H1 (cell line): ENCODE data around the gene SEPTIN2. TPM values are rescaled to one million over a fixed set of nuclear protein-coding genes. Genes with fewer than 3 reads are reported as not detected.

Experiments
- CTCF ChIA-PET: fragments of 300-600 bp; sonication (Branson Sonifier 250); formaldehyde crosslinking; loops from one replicate; lab custom pipeline; 2021; ENCODE audit not compliant: partially characterized antibody; lab: Charles Lee
- POLR2A ChIA-PET: fragments of 300-600 bp; sonication (Branson Sonifier 250); formaldehyde crosslinking; loops from one replicate; lab custom pipeline; 2021; ENCODE audit warnings: inconsistent platforms; ENCODE audit not compliant: partially characterized antibody; lab: Charles Lee
- DNase-seq, 2 experiments: peaks; one replicate each; pipeline versions ENCODE4 v3.0.0 to v3.0.0-alpha.2; 2010 to 2022; ENCODE audit warnings: low spot score in 2 of 2, low read depth in 1 of 2, mixed read lengths in 1 of 2
- FAIRE-seq: peaks from 2 replicates; lab custom pipeline; 2011; peaks lifted over from hg19 to GRCh38; lab: Jason Lieb, UNC
- H2AFZ ChIP-seq: 2 replicates; pipeline ENCODE4 v1.8.1; 2012; ENCODE audit warnings: low read length, inconsistent platforms
- H2AK5ac ChIP-seq: 2 replicates; pipeline ENCODE4 v1.6.1; 2013; ENCODE audit warnings: low read depth, low read length
- H2BK120ac ChIP-seq: replicated peaks from 2 replicates; pipeline ENCODE3; 2013; ENCODE audit warnings: low read depth, low read length, inconsistent platforms
- H2BK12ac ChIP-seq: 2 replicates; pipeline ENCODE4 v1.6.1; 2013; ENCODE audit warnings: low read depth, low read length
- H2BK15ac ChIP-seq: 2 replicates; pipeline ENCODE4 v1.6.1; 2013; ENCODE audit warnings: low read length
- H2BK20ac ChIP-seq: 2 replicates; pipeline ENCODE4 v1.6.1; 2013; ENCODE audit warnings: low read length
- H2BK5ac ChIP-seq: 2 replicates; pipeline ENCODE4 v1.6.1; 2013; ENCODE audit warnings: low read depth, low read length
- H3K14ac ChIP-seq: 2 replicates; pipeline ENCODE4 v1.6.1; 2013; ENCODE audit warnings: inconsistent platforms; ENCODE audit not compliant: insufficient read length
- H3K18ac ChIP-seq: 2 replicates; pipeline ENCODE4 v1.6.1; 2013; ENCODE audit warnings: low read length; ENCODE audit errors: extremely low read depth
- H3K23ac ChIP-seq: 2 replicates; pipeline ENCODE4 v1.6.1; 2013; ENCODE audit warnings: inconsistent platforms; ENCODE audit not compliant: insufficient read length
- H3K23me2 ChIP-seq: 2 replicates; pipeline ENCODE4 v1.6.1; 2013; ENCODE audit warnings: low read depth, low read length
- H3K27ac ChIP-seq: 2 replicates; pipeline ENCODE4 v1.6.1; 2011; ENCODE audit warnings: low read depth, low read length, inconsistent platforms
- H3K27me3 ChIP-seq, 4 experiments: replicated peaks in 1 of 4; 1 replicate in 1 of 4; 2 replicates in 3 of 4; pipeline versions ENCODE4 v1.6.1 to v1.8.1; 2011 to 2013; ENCODE audit warnings: low read length in 3 of 4, mild to moderate bottlenecking in 3 of 4, inconsistent platforms in 2 of 4, mixed read lengths in 2 of 4, moderate library complexity in 1 of 4; ENCODE audit not compliant: control insufficient read depth in 3 of 4, insufficient read depth in 3 of 4; ENCODE audit errors: extremely low read depth in 1 of 4
- H3K36me3 ChIP-seq, 4 experiments: 2 replicates each; pipeline versions ENCODE4 v1.6.1 to v1.8.1; 2011 to 2013; ENCODE audit warnings: mild to moderate bottlenecking in 4 of 4, low read length in 3 of 4, moderate library complexity in 2 of 4, control low read depth in 1 of 4, inconsistent platforms in 1 of 4; ENCODE audit not compliant: insufficient read depth in 4 of 4, control insufficient read depth in 2 of 4
- H3K4ac ChIP-seq: replicated peaks from 2 replicates; pipeline ENCODE3; 2013; ENCODE audit warnings: low read length, low read depth, mixed read lengths, inconsistent platforms; ENCODE audit not compliant: insufficient read length
- H3K4me1 ChIP-seq, 4 experiments: replicated peaks in 1 of 4; 1 replicate in 1 of 4; 2 replicates in 3 of 4; pipeline versions ENCODE4 v1.6.1 to v1.8.1; 2011 to 2013; ENCODE audit warnings: low read length in 3 of 4, inconsistent platforms in 2 of 4, mixed read lengths in 1 of 4; ENCODE audit not compliant: insufficient read depth in 4 of 4, control insufficient read depth in 3 of 4
- H3K4me2 ChIP-seq, 2 experiments: 2 replicates each; pipeline versions ENCODE4 v1.6.1 to v1.8.1; 2011 to 2013; ENCODE audit warnings: low read depth in 2 of 2, low read length in 2 of 2, control low read depth in 1 of 2, inconsistent platforms in 1 of 2, mild to moderate bottlenecking in 1 of 2; ENCODE audit not compliant: insufficient read depth in 1 of 2
- H3K4me3 ChIP-seq, 4 experiments: fragments of 200-600, 300-600 bp in 1 of 4; sonication (generic), shearing (Covaris generic), sonication (Bioruptor Twin) in 1 of 4; 2 replicates each; pipeline versions ENCODE4 v1.5.1 to v1.8.1; 2011 to 2016; ENCODE audit warnings: low read length in 4 of 4, low read depth in 3 of 4, control low read depth in 2 of 4, inconsistent platforms in 2 of 4, mild to moderate bottlenecking in 2 of 4, mixed read lengths in 1 of 4, moderate library complexity in 1 of 4; ENCODE audit not compliant: insufficient read depth in 2 of 4; ENCODE audit errors: extremely low read depth in 1 of 4
- H3K56ac ChIP-seq: replicated peaks from 2 replicates; pipeline ENCODE3; 2013; ENCODE audit warnings: low read depth, mild to moderate bottlenecking, mixed read lengths, low read length, inconsistent platforms; ENCODE audit not compliant: insufficient read length
- H3K79me1 ChIP-seq: 2 replicates; pipeline ENCODE4 v1.6.1; 2013; ENCODE audit warnings: low read depth, low read length, control low read depth
- H3K79me2 ChIP-seq, 2 experiments: 2 replicates each; pipeline versions ENCODE4 v1.6.1 to v1.8.1; 2012 to 2013; ENCODE audit warnings: low read length in 2 of 2, mild to moderate bottlenecking in 2 of 2, inconsistent platforms in 1 of 2; ENCODE audit not compliant: insufficient read depth in 2 of 2, control insufficient read depth in 1 of 2
- H3K9ac ChIP-seq, 4 experiments: replicated peaks in 1 of 4; 1 replicate in 1 of 4; 2 replicates in 3 of 4; pipeline versions ENCODE4 v1.6.1 to v1.8.1; 2011 to 2013; ENCODE audit warnings: low read depth in 3 of 4, low read length in 3 of 4, control low read depth in 2 of 4, mild to moderate bottlenecking in 2 of 4, moderate library complexity in 2 of 4, inconsistent platforms in 1 of 4; ENCODE audit errors: extremely low read depth in 1 of 4
- H3K9me3 ChIP-seq, 2 experiments: 2 replicates each; pipeline versions ENCODE4 v1.6.1 to v1.8.1; 2012 to 2013; ENCODE audit warnings: mild to moderate bottlenecking in 2 of 2, moderate library complexity in 2 of 2, control low read depth in 1 of 2, inconsistent platforms in 1 of 2, low read depth in 1 of 2, low read length in 1 of 2, mixed read lengths in 1 of 2; ENCODE audit not compliant: insufficient read depth in 2 of 2
- H4K20me1 ChIP-seq, 2 experiments: replicated peaks in 1 of 2; 2 replicates each; pipeline versions ENCODE3 to v1.8.1; 2011 to 2013; ENCODE audit warnings: inconsistent platforms in 2 of 2, low read length in 2 of 2, mild to moderate bottlenecking in 1 of 2; ENCODE audit not compliant: insufficient read depth in 2 of 2, control insufficient read depth in 1 of 2
- H4K5ac ChIP-seq: 2 replicates; pipeline ENCODE4 v1.6.1; 2013; ENCODE audit warnings: low read length, low read depth, mixed read lengths, inconsistent platforms; ENCODE audit not compliant: insufficient read length
- H4K8ac ChIP-seq: 2 replicates; pipeline ENCODE4 v1.8.0; 2013; ENCODE audit warnings: mild to moderate bottlenecking, moderate library complexity, low read length, inconsistent platforms; ENCODE audit not compliant: insufficient read depth; ENCODE audit errors: extremely low read depth
- H4K91ac ChIP-seq: replicated peaks from 2 replicates; pipeline ENCODE3; 2013; ENCODE audit warnings: low read length, mixed read lengths, inconsistent platforms; ENCODE audit not compliant: insufficient read length
- CBX5 ChIP-seq: fragments of 300-800, 300-1000 bp; sonication (generic); IDR thresholded peaks from 2 replicates; pipeline ENCODE4 v1.7.1; 2016; ENCODE audit warnings: antibody characterized with exemption, low read length, low read depth
- CHD2 ChIP-seq: IDR thresholded peaks from 2 replicates; pipeline ENCODE4 v1.6.1; 2012; ENCODE audit warnings: low read length, improper control_type of control experiment
- CREB1 ChIP-seq: IDR thresholded peaks from 2 replicates; pipeline ENCODE4 v1.6.1; 2012; ENCODE audit warnings: inconsistent platforms
- GTF2F1 ChIP-seq: IDR thresholded peaks from 2 replicates; pipeline ENCODE4 v1.6.1; 2012; ENCODE audit warnings: low read depth, low read length, improper control_type of control experiment, borderline replicate concordance
- MAFK ChIP-seq: IDR thresholded peaks from 2 replicates; pipeline ENCODE4 v1.6.1; 2012; ENCODE audit warnings: low read depth, mild to moderate bottlenecking, improper control_type of control experiment, low read length
- MAX ChIP-seq: IDR thresholded peaks from 2 replicates; pipeline ENCODE4 v1.6.1; 2012; ENCODE audit warnings: inconsistent platforms
- RNF2 ChIP-seq: fragments of 200-900, 300-1000 bp; sonication (generic); IDR thresholded peaks from 2 replicates; pipeline ENCODE4 v1.7.1; 2016; ENCODE audit warnings: borderline replicate concordance, low read depth, mild to moderate bottlenecking, antibody characterized with exemption, low read length; ENCODE audit not compliant: poor library complexity, severe bottlenecking; ENCODE audit errors: missing control alignments
- SIRT6 ChIP-seq: IDR thresholded peaks from one replicate; pipeline ENCODE4 v1.7.1; 2012; ENCODE audit warnings: low read length, inconsistent platforms
- SP2 ChIP-seq: IDR thresholded peaks from 2 replicates; pipeline ENCODE4 v1.6.1; 2012; ENCODE audit warnings: mild to moderate bottlenecking, low read length, inconsistent platforms
- SP4 ChIP-seq: IDR thresholded peaks from 2 replicates; pipeline ENCODE4 v1.6.1; 2012; ENCODE audit warnings: low read length, inconsistent platforms
- SRF ChIP-seq: IDR thresholded peaks from 2 replicates; pipeline ENCODE4 v1.6.1; 2011; ENCODE audit warnings: mild to moderate bottlenecking, low read depth, low read length, moderate library complexity
- USF2 ChIP-seq: IDR thresholded peaks from 2 replicates; pipeline ENCODE4 v1.6.1; 2011; ENCODE audit warnings: low read length, improper control_type of control experiment
- WGBS, 2 experiments: shearing (Covaris generic) in 1 of 2; methylation state at CpG; one replicate each; pipeline versions ENCODE4 v1.1.6 to v1.1.7; 2013 to 2015; ENCODE audit warnings: low lambda C conversion rate in 2 of 2, mixed read lengths in 2 of 2, inconsistent platforms in 1 of 2, low coverage in 1 of 2, missing lambda C conversion rate in 1 of 2; ENCODE audit not compliant: insufficient replicate concordance in 2 of 2, insufficient coverage in 1 of 2, insufficient read length in 1 of 2; ENCODE audit errors: extremely low coverage in 1 of 2, missing lambda C conversion rate in 1 of 2; 5-methylcytosine and 5-hydroxymethylcytosine counted together
- polyA plus RNA-seq, 7 experiments: library from polyadenylated mRNA; depleted of rRNA in 3 of 7; stranded (reverse) in 5 of 7; unstranded in 2 of 7; fragments of >200 nt in 5 of 7; fragments of 200-250 nt in 2 of 7; gene quantifications; 1 replicate in 5 of 7; 2 replicates in 1 of 7; 4 replicates in 1 of 7; pipeline versions ENCODE4 v1.2.1 to v1.2.3, GENCODE V29; 2011 to 2013; ENCODE audit warnings: missing spikeins in 2 of 7, mixed read lengths in 2 of 7
- total RNA-seq: library from RNA; stranded (reverse); fragmentation: NEBNext Ultra II Directional; extraction: Animal tissue kit (Norgen Biotek cat#: 25700); gene quantifications from 2 replicates; pipeline ENCODE4 v1.2.1, GENCODE V29; 2021

Gene SEPTIN2
- total and polyA plus RNA-seq, 2 of the 8 experiments (the other 6 are each of a cell fraction or from before 2014, with no cell fraction given), result 392 to 650 TPM

DNA sequence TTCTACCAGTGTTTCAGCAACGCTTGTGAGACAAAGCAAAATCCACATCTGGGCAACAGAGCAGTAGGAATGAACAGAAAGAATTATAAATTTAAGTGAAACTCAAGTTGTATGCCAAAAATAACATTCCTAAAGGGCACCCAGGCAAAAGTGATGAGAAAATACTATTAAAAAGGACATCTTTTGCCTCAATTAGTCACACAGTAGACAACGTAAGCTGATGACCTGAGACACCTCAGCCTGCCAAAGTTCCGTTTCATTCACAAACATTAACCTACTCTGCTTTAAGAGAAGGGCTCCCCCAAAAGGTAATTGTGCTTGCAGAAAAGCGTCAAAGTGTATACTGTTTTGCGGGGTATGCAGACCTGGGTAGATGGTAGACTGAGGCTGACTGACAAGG lies 7.5 kb upstream of the SEPTIN2 start:
- H3K14ac ChIP-seq, result no peak overlapping the region
- no peak overlapping the region for H4K5ac ChIP-seq
- H4K8ac ChIP-seq, result no peak overlapping the region
- H3K4me3 ChIP-seq, result no peak overlapping the region
- H3K4ac ChIP-seq, result no peak overlapping the region
- H3K36me3 ChIP-seq, result no peaks in the 10 kb centered on the region
- CTCF ChIA-PET, result no interaction called here
- H3K9me3 ChIP-seq, result no peaks in the 10 kb centered on the region
- no peak for FAIRE-seq
- WGBS, 2 experiments, result 85% methylated on average over 5 of the region's 5 CpGs; no CpG with 5 or more reads in 1 of the 2 experiments
- DNase-seq, result no peak
- no peak overlapping the region for H3K18ac ChIP-seq
- peaks cover 6 to 29% of the 10 kb centered on the region in 2 experiments for H4K20me1 ChIP-seq
- no peak overlapping the region for H3K23ac ChIP-seq
- no peak overlapping the region for H2AFZ ChIP-seq
- no peak overlapping the region for H2BK15ac ChIP-seq
- H3K27ac ChIP-seq, result no peak overlapping the region
- no peak overlapping the region for H2BK20ac ChIP-seq
- H3K27me3 ChIP-seq, result no peaks in the 10 kb centered on the region
- H3K4me2 ChIP-seq, result no peak overlapping the region
- H3K79me2 ChIP-seq, result peaks cover 66 to 100% of the 10 kb centered on the region in 2 experiments
- peaks cover 13% of the 10 kb centered on the region for H3K79me1 ChIP-seq
- H3K4me1 ChIP-seq, result peaks cover 0 to 9% (median 0%) of the 10 kb centered on the region in 4 experiments; a peak in 3 of 7 replicates
- H2BK12ac ChIP-seq, result no peak overlapping the region
- H3K23me2 ChIP-seq, result no peaks in the 10 kb centered on the region
- no peak for TF ChIP-seq GTF2F1
- TF ChIP-seq SRF, result no peak
- no peak for TF ChIP-seq CREB1
- no peak for TF ChIP-seq CHD2
- no peak for TF ChIP-seq SIRT6
- TF ChIP-seq USF2, result no peak
- TF ChIP-seq MAX, result no peak
- TF ChIP-seq CBX5, result no peak
- TF ChIP-seq SP2, result no peak
- TF ChIP-seq MAFK, result no peak
- TF ChIP-seq SP4, result no peak
- TF ChIP-seq RNF2, result no peak
- TF ChIP-seq, all 59 proteins: peak for 0
- Histone ChIP-seq H2AK5ac (no peak overlapping the region), H4K91ac (no peak overlapping the region), H2BK120ac (no peak overlapping the region), H3K9ac (no peak overlapping the region), H3K56ac (no peak overlapping the region), H2BK5ac (no peak overlapping the region)
- POLR2A ChIA-PET, result interaction anchor here (0.7 to 0.8 kb wide), 2 partner anchors 30 to 84 kb away, joined by 3 read pairs; no protein-coding TSS in a partner anchor
